Adrenal gland (tissue), 12 donors: ENCODE measurements around the gene ADAMTS16. TPM values are rescaled to one million over a fixed set of nuclear protein-coding genes. Genes with fewer than 3 reads are reported as not detected.

Experiments
- DNase-seq, 7 donors: peaks; one replicate each; pipeline ENCODE4 v3.0.0-alpha.2; 2019 to 2020
- H3K27ac ChIP-seq, 5 donors: fragments of 200-600 bp; sonication (generic) in 4 of 5; 1 replicate in 3 of 5; 2 replicates in 2 of 5; pipeline versions ENCODE4 v1.5.1 to v1.8.0; 2016 to 2020; ENCODE audit warnings: mild to moderate bottlenecking in 1 of 5
- H3K27me3 ChIP-seq: fragments of 200-600 bp; 2 replicates; pipeline ENCODE4 v1.8.0; 2021
- H3K36me3 ChIP-seq, 2 donors: fragments of 200-600 bp; replicated peaks in 1 of 2; 1 replicate in 1 of 2; 2 replicates in 1 of 2; pipeline versions ENCODE4 v1.5.1 to v1.8.0; 2018 to 2022
- H3K4me1 ChIP-seq, 2 donors: fragments of 200-600 bp; replicated peaks in 1 of 2; 1 replicate in 1 of 2; 2 replicates in 1 of 2; pipeline versions ENCODE4 v1.5.1 to v1.8.0; 2018 to 2021
- H3K4me3 ChIP-seq, 4 donors: fragments of 200-600 bp; sonication (generic) in 3 of 4; one replicate each; pipeline ENCODE4 v1.5.1; 2016 to 2018
- H3K9me3 ChIP-seq, 3 donors: fragments of 200-600 bp; sonication (generic) in 1 of 3; replicated peaks in 1 of 3; 1 replicate in 2 of 3; 2 replicates in 1 of 3; pipeline versions ENCODE4 v1.5.1 to v1.8.0; 2016 to 2021
- POLR2A ChIP-seq, 2 donors: fragments of 450-650 bp; IDR thresholded peaks; one replicate each; pipeline ENCODE4 v1.6.1; 2017; ENCODE audit warnings: antibody characterized with exemption in 2 of 2, mild to moderate bottlenecking in 2 of 2, moderate library complexity in 1 of 2
- WGBS, 4 donors: extraction: QIAGEN DNeasy Blood & Tissue Kit in 2 of 4; methylation state at CpG; one replicate each; pipeline versions ENCODE4 v1.1.5 to v1.1.7; 2013 to 2017; 5-methylcytosine and 5-hydroxymethylcytosine counted together
- intact Hi-C, 2 donors: fragments of 100-400 bp; cut with DNase I; formaldehyde crosslinking; loops; one replicate each; pipeline versions ENCODE4 v1.14.1 to v1.15.0; 2022 to 2023
- polyA plus RNA-seq, 3 donors: library from polyadenylated mRNA; stranded (reverse); fragments of 200-250 nt in 2 of 3; fragments of 350-450 nt in 1 of 3; fragmentation: Illumina TruSeq in 1 of 3; extraction: RNeasy Lipid Tissue Mini Kit (QIAGEN cat#74804) in 1 of 3; gene quantifications; one replicate each; pipeline ENCODE4 v1.2.3, GENCODE V29; 2013 to 2014
- total RNA-seq, 9 donors: library from RNA; depleted of rRNA in 4 of 9; stranded (reverse); fragments of >200 nt in 4 of 9; fragments of 120-200 nt in 1 of 9; fragmentation: NEBNext Ultra II Directional in 1 of 9; extraction: Animal tissue kit (Norgen Biotek cat#: 25700) in 1 of 9; gene quantifications; one replicate each; pipeline versions ENCODE4 v1.1.0 to v1.2.4, GENCODE V29; 2013 to 2023
- TF ChIP-seq, protein P1 (sequence below), 6 experiments: fragments of 450-650 bp in 4 of 6; fragments of 200-600 bp in 2 of 6; sonication (generic) in 1 of 6; IDR thresholded peaks; 1 replicate in 5 of 6; 2 replicates in 1 of 6; pipeline versions ENCODE4 v1.5.1 to v1.8.0; 2016 to 2021; ENCODE audit warnings: antibody characterized with exemption in 6 of 6, mild to moderate bottlenecking in 2 of 6, moderate library complexity in 1 of 6
- donor health status: healthy with polysubstance abuse.
- donor health status: Bipolar disorder and iron deficiency.
- donor health status: DM: yes; HTN: yes; CAD: no.
- donor health status: DM: no; HTN: no; CAD: no.
- donor health status: DM: no; HTN: no; CAD: no.
- donor health status: DM: yes; HTN: yes; CAD: no.

The ADAMTS16 gene
- total and polyA plus RNA-seq, 12 donors, result 0.07 to 3.7 (median 0.19) TPM; not detected in 8

DNA sequence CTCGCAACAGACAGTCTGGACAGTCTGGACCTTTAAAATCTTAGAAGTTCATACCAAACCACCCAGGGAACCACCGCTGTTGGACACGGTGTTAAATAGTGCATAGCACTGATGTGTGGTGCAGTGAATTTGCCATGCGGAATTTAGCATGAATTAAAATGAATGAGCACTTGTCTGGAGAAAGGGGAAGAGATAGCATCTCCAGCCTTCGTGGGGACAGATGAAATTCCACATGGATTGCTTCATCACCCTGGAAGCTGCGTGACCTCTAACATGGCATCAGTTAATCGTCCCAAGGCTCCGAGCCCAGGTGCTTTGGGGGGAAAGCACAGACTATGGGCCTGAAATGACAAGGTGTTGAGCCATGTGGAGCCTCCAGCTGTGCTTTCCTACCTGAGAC, 91.4 kb downstream of the ADAMTS16 start:
- intact Hi-C loops, result no loop called here
- WGBS, 4 donors, result 67 to 78% (median 74%) methylated on average over 8 of the region's 8 CpGs
- DNase-seq, result no peak
- H3K27ac ChIP-seq, result no peak overlapping the region
- TF ChIP-seq, protein P1, sequence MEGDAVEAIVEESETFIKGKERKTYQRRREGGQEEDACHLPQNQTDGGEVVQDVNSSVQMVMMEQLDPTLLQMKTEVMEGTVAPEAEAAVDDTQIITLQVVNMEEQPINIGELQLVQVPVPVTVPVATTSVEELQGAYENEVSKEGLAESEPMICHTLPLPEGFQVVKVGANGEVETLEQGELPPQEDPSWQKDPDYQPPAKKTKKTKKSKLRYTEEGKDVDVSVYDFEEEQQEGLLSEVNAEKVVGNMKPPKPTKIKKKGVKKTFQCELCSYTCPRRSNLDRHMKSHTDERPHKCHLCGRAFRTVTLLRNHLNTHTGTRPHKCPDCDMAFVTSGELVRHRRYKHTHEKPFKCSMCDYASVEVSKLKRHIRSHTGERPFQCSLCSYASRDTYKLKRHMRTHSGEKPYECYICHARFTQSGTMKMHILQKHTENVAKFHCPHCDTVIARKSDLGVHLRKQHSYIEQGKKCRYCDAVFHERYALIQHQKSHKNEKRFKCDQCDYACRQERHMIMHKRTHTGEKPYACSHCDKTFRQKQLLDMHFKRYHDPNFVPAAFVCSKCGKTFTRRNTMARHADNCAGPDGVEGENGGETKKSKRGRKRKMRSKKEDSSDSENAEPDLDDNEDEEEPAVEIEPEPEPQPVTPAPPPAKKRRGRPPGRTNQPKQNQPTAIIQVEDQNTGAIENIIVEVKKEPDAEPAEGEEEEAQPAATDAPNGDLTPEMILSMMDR (IDR thresholded peaks at IDR 0.05), result no peak
- no peak for TF ChIP-seq POLR2A (IDR thresholded peaks at IDR 0.05)
- no peaks in the 10 kb centered on the region for H3K9me3 ChIP-seq
- H3K4me3 ChIP-seq, result no peak overlapping the region
- no peaks in the 10 kb centered on the region for H3K27me3 ChIP-seq
- H3K36me3 ChIP-seq, result no peaks in the 10 kb centered on the region
- no peaks in the 10 kb centered on the region for H3K4me1 ChIP-seq

DNA sequence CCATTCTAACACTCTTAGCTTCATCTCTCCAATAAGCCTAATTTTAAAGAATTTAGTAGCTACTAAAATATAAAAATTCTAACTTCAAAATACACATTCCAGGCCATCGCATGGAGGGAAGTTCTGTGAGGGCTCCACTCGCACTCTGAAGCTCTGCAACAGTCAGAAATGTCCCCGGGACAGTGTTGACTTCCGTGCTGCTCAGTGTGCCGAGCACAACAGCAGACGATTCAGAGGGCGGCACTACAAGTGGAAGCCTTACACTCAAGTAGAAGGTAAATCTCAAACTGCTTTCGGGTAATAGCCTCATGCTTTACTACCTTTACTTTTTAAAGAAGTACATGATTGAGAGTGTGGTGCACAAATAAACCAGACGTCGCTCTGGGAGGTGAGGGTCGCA, 94.8 kb downstream of the ADAMTS16 start:
- no peak overlapping the region for H3K27ac ChIP-seq
- no peak for TF ChIP-seq POLR2A (IDR thresholded peaks at IDR 0.05)
- TF ChIP-seq, protein P1 (IDR thresholded peaks at IDR 0.05), result no peak
- 85 to 87% (median 86%) methylated on average over 10 to 11 of the region's 11 CpGs for WGBS, 4 donors
- intact Hi-C loops, result no loop called here
- no peaks in the 10 kb centered on the region for H3K36me3 ChIP-seq
- DNase-seq, result no peak
- no peaks in the 10 kb centered on the region for H3K4me1 ChIP-seq
- H3K27me3 ChIP-seq, result no peaks in the 10 kb centered on the region
- H3K4me3 ChIP-seq, result no peak overlapping the region
- no peaks in the 10 kb centered on the region for H3K9me3 ChIP-seq

DNA sequence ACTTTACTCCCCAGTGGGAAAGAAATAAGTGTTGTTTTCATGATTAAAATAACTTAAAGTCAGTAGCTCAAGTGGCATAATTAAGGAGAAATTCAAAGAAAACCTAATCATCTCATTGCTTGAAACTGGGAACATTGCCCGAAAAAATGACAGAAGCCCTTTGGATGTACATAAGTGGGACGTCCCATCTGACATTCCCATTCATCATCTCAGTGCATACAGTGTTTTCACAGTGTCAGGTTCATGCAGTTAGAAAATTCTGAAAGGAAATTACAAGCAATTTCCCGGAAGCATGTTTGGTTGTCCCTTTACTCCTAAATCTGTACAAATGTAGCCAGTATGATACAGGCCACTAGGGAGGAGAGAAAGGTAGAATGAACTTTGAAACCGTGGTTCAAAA, 95.6 kb downstream of the ADAMTS16 start:
- no peak for DNase-seq
- Histone ChIP-seq H3K27ac (no peak overlapping the region), H3K4me1 (no peaks in the 10 kb centered on the region), H3K4me3 (no peak overlapping the region), H3K27me3 (no peaks in the 10 kb centered on the region), H3K9me3 (no peaks in the 10 kb centered on the region), H3K36me3 (no peaks in the 10 kb centered on the region)
- TF ChIP-seq POLR2A (IDR thresholded peaks at IDR 0.05), result no peak
- TF ChIP-seq, protein P1 (IDR thresholded peaks at IDR 0.05), result no peak
- WGBS, 4 donors, result 57 to 71% (median 65%) methylated on average over 4 of the region's 4 CpGs
- intact Hi-C loops, result no loop called here

DNA sequence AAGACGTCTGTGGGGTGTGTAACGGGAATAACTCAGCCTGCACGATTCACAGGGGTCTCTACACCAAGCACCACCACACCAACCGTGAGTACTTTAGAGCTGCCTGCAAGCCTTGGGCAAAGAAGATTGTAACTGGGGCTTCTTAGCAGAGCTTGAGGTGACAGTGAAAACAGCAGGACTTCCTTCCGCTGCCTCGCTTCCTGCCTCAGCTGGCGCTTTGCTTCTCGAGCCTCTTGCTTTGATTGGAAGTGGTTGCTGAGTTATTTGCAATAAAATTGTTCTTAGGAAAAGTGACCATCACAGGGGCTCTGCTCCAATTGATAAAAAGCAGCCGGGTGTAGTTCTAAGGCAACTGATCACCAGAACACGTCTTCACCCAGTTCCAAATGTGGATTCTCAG, 99.1 kb downstream of the ADAMTS16 start:
- WGBS, 4 donors, result 66 to 76% (median 70%) methylated on average over 10 of the region's 10 CpGs
- Histone ChIP-seq H3K9me3 (no peaks in the 10 kb centered on the region), H3K36me3 (no peaks in the 10 kb centered on the region), H3K27ac (no peak overlapping the region), H3K4me1 (no peaks in the 10 kb centered on the region), H3K27me3 (no peaks in the 10 kb centered on the region), H3K4me3 (no peak overlapping the region)
- intact Hi-C loops, result no loop called here
- TF ChIP-seq, protein P1 (IDR thresholded peaks at IDR 0.05), result no peak
- no peak for TF ChIP-seq POLR2A (IDR thresholded peaks at IDR 0.05)
- DNase-seq, result no peak
